Fibroblast of lung (primary cell): Measurements from ENCODE around the gene ZNF831.

Experiments
- CTCF ChIP-seq, 2 donors: IDR thresholded peaks in 1 of 2; conservative IDR thresholded peaks in 1 of 2; 1 replicate in 1 of 2; 2 replicates in 1 of 2; pipeline ENCODE4 v1.5.1; 2011 to 2012; ENCODE audit warnings: low read length in 2 of 2, control low read depth in 1 of 2, inconsistent platforms in 1 of 2, low read depth in 1 of 2, mild to moderate bottlenecking in 1 of 2
- EZH2 ChIP-seq: IDR thresholded peaks from 2 replicates; pipeline ENCODE4 v1.5.1; 2012; ENCODE audit warnings: low read length, control low read depth, mild to moderate bottlenecking; ENCODE audit errors: missing control alignments

GRCh38 chr20:59145247-59145923 is 18.2 kb upstream of the ZNF831 start:
- TF ChIP-seq CTCF (conservative IDR thresholded peaks at IDR 0.05 in 1 of 2, IDR thresholded peaks at IDR 0.05 in 1 of 2; ENCODE audit: low read depth in 1 of 2, low read length in 2 of 2) (no peak), EZH2 (no peak)
